GM23248 (cell line): ENCODE results near the gene DPP6. TPM values are rescaled to one million over a fixed set of nuclear protein-coding genes. Genes with fewer than 3 reads are reported as not detected.

ENCODE experiments used
- DNase-seq: peaks from one replicate; pipeline ENCODE4 v3.0.0-alpha.2; 2015
- H2AFZ ChIP-seq: fragments of 200-600 bp; sonication (generic); 2 replicates; pipeline ENCODE4 v1.6.1; 2016; ENCODE audit warnings: antibody characterized with exemption
- H3F3A ChIP-seq: fragments of 200-600 bp; sonication (generic); 2 replicates; pipeline ENCODE4 v1.6.1; 2016; ENCODE audit warnings: mild to moderate bottlenecking, antibody characterized with exemption, mixed run types; ENCODE audit not compliant: insufficient read depth
- H3K27ac ChIP-seq: fragments of 200-600 bp; sonication (generic); 2 replicates; pipeline ENCODE4 v1.5.1; 2016; ENCODE audit warnings: mild to moderate bottlenecking
- H3K27me3 ChIP-seq: fragments of 200-600 bp; sonication (generic); replicated peaks from 2 replicates; pipeline ENCODE4 v1.6.1; 2016; ENCODE audit warnings: mild to moderate bottlenecking; ENCODE audit not compliant: insufficient read depth
- H3K36me3 ChIP-seq: fragments of 200-600 bp; sonication (generic); 2 replicates; pipeline ENCODE4 v1.6.1; 2016; ENCODE audit warnings: low read depth, mild to moderate bottlenecking
- H3K4me1 ChIP-seq: fragments of 200-600 bp; sonication (generic); 2 replicates; pipeline ENCODE4 v1.6.1; 2016; ENCODE audit warnings: mild to moderate bottlenecking; ENCODE audit not compliant: insufficient read depth
- H3K4me2 ChIP-seq: fragments of 200-600 bp; sonication (generic); one replicate; pipeline ENCODE4 v1.6.1; 2016; ENCODE audit warnings: mild to moderate bottlenecking; ENCODE audit not compliant: unreplicated experiment
- H3K4me3 ChIP-seq: fragments of 200-600 bp; sonication (generic); 2 replicates; pipeline ENCODE4 v1.5.1; 2016; ENCODE audit warnings: mild to moderate bottlenecking
- H3K79me2 ChIP-seq: fragments of 200-600 bp; sonication (generic); 2 replicates; pipeline ENCODE4 v1.6.1; 2016; ENCODE audit warnings: mild to moderate bottlenecking; ENCODE audit not compliant: insufficient read depth
- H3K9ac ChIP-seq: fragments of 200-600 bp; sonication (generic); 2 replicates; pipeline ENCODE4 v1.6.1; 2016; ENCODE audit warnings: mild to moderate bottlenecking
- H3K9me2 ChIP-seq: fragments of 200-600 bp; sonication (generic); 2 replicates; pipeline ENCODE4 v1.6.1; 2016; ENCODE audit warnings: mixed run types, mild to moderate bottlenecking, moderate library complexity; ENCODE audit not compliant: insufficient read depth
- H3K9me3 ChIP-seq: fragments of 200-600 bp; sonication (generic); one replicate; pipeline ENCODE4 v1.6.1; 2017; ENCODE audit warnings: low read depth
- H4K20me1 ChIP-seq: fragments of 200-600 bp; sonication (generic); 2 replicates; pipeline ENCODE4 v1.6.0; 2016; ENCODE audit not compliant: insufficient read depth
- EZH2 ChIP-seq: fragments of 200-600 bp; sonication (generic); IDR thresholded peaks from 2 replicates; pipeline ENCODE4 v1.6.1; 2018; ENCODE audit warnings: antibody characterized with exemption, mild to moderate bottlenecking; ENCODE audit not compliant: insufficient read depth, poor library complexity, severe bottlenecking
- EZH2phosphoT487 ChIP-seq: fragments of 200-600 bp; sonication (generic); IDR thresholded peaks from 2 replicates; pipeline ENCODE4 v1.6.1; 2018; ENCODE audit warnings: antibody characterized with exemption, moderate library complexity, mild to moderate bottlenecking, low read depth; ENCODE audit not compliant: insufficient read depth
- WGBS, 2 experiments: methylation state at CpG; one replicate each; pipeline ENCODE4 v1.1.6; 2015 to 2017; ENCODE audit warnings: low lambda C conversion rate in 2 of 2, low coverage in 1 of 2; ENCODE audit errors: missing lambda C conversion rate in 2 of 2; 5-methylcytosine and 5-hydroxymethylcytosine counted together
- in situ Hi-C: fragments of 300-500 bp; cut with MboI; formaldehyde crosslinking; loops from 2 replicates; pipeline ENCODE4 v1.15.0; 2020
- polyA plus RNA-seq: library from polyadenylated mRNA; unstranded; fragments of >200 nt; fragmentation: Nextera tagmentation; extraction: Ambion mirVana; gene quantifications from 2 replicates; pipeline ENCODE4 v1.2.1, GENCODE V29; 2016
- total RNA-seq: library from RNA; depleted of rRNA; stranded (reverse); fragments of >200 nt; shearing (Covaris generic); gene quantifications from 2 replicates; pipeline ENCODE4 v1.2.3, GENCODE V29; 2014

DPP6 gene
- total and polyA plus RNA-seq, 2 experiments from 2014 or later, result not detected

- no peaks in the 10 kb centered on the region for H3K9me2 ChIP-seq
- no peak overlapping the region for H3K4me3 ChIP-seq
- H3K4me1 ChIP-seq, result no peaks in the 10 kb centered on the region
- in situ Hi-C loops, result no loop called here
- H3K27ac ChIP-seq, result no peak overlapping the region
- no peak for TF ChIP-seq EZH2
- no peak for TF ChIP-seq EZH2phosphoT487
- no peaks in the 10 kb centered on the region for H4K20me1 ChIP-seq
- no peak for DNase-seq
- H3K79me2 ChIP-seq, result no peaks in the 10 kb centered on the region
- H2AFZ ChIP-seq, result no peak overlapping the region
- no peaks in the 10 kb centered on the region for H3F3A ChIP-seq
- H3K9ac ChIP-seq, result no peak overlapping the region
- no peaks in the 10 kb centered on the region for H3K36me3 ChIP-seq
- H3K9me3 ChIP-seq, result no peaks in the 10 kb centered on the region
- H3K27me3 ChIP-seq, result no peaks in the 10 kb centered on the region
- no peak overlapping the region for H3K4me2 ChIP-seq
Measured at GRCh38 chr7:154427533-154427932, 375.3 kb downstream of the DPP6 start.

- Histone ChIP-seq H3K36me3 (no peaks in the 10 kb centered on the region), H3K4me2 (no peak overlapping the region), H3K9me3 (no peaks in the 10 kb centered on the region), H3K9me2 (no peaks in the 10 kb centered on the region), H4K20me1 (no peaks in the 10 kb centered on the region), H3K79me2 (no peaks in the 10 kb centered on the region), H2AFZ (no peak overlapping the region), H3K27me3 (no peaks in the 10 kb centered on the region), H3K4me1 (no peaks in the 10 kb centered on the region), H3K27ac (no peak overlapping the region), H3K9ac (no peak overlapping the region), H3F3A (no peaks in the 10 kb centered on the region), H3K4me3 (no peak overlapping the region)
- DNase-seq, result no peak
- TF ChIP-seq EZH2, result no peak
- TF ChIP-seq EZH2phosphoT487, result no peak
- WGBS, 2 experiments, result 35 to 36% methylated on average over 20 of the region's 20 CpGs
- in situ Hi-C loops, result no loop called here
Measured at GRCh38 chr7:154429666-154430404, 377.6 kb downstream of the DPP6 start.

- Histone ChIP-seq H3K27me3 (no peaks in the 10 kb centered on the region), H3K9me3 (no peaks in the 10 kb centered on the region), H3K4me2 (no peak overlapping the region), H3K9me2 (no peaks in the 10 kb centered on the region), H2AFZ (no peak overlapping the region), H4K20me1 (no peaks in the 10 kb centered on the region), H3K36me3 (no peaks in the 10 kb centered on the region), H3F3A (no peaks in the 10 kb centered on the region), H3K4me3 (no peak overlapping the region), H3K79me2 (no peaks in the 10 kb centered on the region), H3K4me1 (no peaks in the 10 kb centered on the region), H3K27ac (no peak overlapping the region), H3K9ac (no peak overlapping the region)
- TF ChIP-seq EZH2phosphoT487, result no peak
- no peak for TF ChIP-seq EZH2
- 26 to 39% methylated on average over 9 of the region's 9 CpGs for WGBS, 2 experiments
- in situ Hi-C loops, result no loop called here
- no peak for DNase-seq
Measured at GRCh38 chr7:154430640-154431039, 378.4 kb downstream of the DPP6 start.

GRCh38 chr7:154431045-154431444 is 378.8 kb downstream of the DPP6 start:
- H3K27me3 ChIP-seq, result no peaks in the 10 kb centered on the region
- no peak overlapping the region for H3K4me3 ChIP-seq
- H3K36me3 ChIP-seq, result no peaks in the 10 kb centered on the region
- no peak overlapping the region for H3K9ac ChIP-seq
- in situ Hi-C loops, result no loop called here
- H3K27ac ChIP-seq, result no peak overlapping the region
- TF ChIP-seq EZH2 (no peak), EZH2phosphoT487 (no peak)
- H4K20me1 ChIP-seq, result no peaks in the 10 kb centered on the region
- no peaks in the 10 kb centered on the region for H3K9me3 ChIP-seq
- H2AFZ ChIP-seq, result no peak overlapping the region
- no peak overlapping the region for H3K4me2 ChIP-seq
- no peak for DNase-seq
- no peaks in the 10 kb centered on the region for H3F3A ChIP-seq
- H3K4me1 ChIP-seq, result no peaks in the 10 kb centered on the region
- H3K79me2 ChIP-seq, result no peaks in the 10 kb centered on the region
- no peaks in the 10 kb centered on the region for H3K9me2 ChIP-seq
- WGBS, 2 experiments, result 38 to 41% methylated on average over 9 of the region's 9 CpGs
